ENCODE measurements around the gene VDR.
"Not testable (repeated sequence)": the region's sequence is repeated elsewhere in the genome, so short reads cannot be mapped to it uniquely, and the experiment has no call there.

Gene VDR

DNA sequence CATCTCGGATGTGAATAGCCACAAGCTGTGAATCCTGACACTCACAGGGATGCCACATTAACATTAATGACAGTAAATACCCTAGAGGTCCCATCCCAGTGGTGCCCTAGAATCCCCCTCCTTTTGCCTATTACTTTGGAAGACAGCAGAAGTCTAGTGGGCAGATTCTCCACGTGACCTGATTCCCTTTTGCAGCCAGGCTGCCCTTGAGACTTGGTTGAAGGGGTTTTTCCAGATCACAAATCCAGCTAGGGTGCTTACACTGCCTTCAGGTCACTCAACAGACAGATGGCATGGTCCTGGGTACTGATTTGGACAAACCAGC is 93.8 kb downstream of the VDR start:
- no peak for DNase-seq

DNA sequence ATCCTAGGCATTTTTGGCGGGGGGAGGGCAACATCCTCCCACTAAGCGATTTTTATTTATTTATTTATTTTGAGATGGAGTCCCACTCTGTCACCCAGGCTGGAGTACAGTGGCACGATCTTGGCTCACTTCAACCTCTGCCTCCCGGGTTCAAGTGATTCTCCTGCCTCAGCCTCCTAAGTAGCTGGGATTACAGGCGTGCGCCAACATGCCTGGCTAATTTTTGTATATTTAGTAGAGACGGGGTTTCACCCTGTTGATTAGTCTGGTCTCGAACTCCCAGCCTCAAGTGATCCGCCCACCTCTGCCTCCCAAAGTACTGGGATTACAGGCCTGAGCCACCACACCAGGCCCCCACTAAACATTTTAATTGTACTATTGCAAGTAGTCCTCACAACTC is 95.3 kb downstream of the VDR start:
- DNase-seq = not testable (repeated sequence)

GRCh38 chr12:47808574-47809365 is 96.0 kb downstream of the VDR start:
- peak in 1 of 2 experiments; percentile 45 for DNase-seq

GRCh38 chr12:47808050-47808449 is 96.7 kb downstream of the VDR start:
- DNase-seq = peak; percentile 69 to 75

DNA sequence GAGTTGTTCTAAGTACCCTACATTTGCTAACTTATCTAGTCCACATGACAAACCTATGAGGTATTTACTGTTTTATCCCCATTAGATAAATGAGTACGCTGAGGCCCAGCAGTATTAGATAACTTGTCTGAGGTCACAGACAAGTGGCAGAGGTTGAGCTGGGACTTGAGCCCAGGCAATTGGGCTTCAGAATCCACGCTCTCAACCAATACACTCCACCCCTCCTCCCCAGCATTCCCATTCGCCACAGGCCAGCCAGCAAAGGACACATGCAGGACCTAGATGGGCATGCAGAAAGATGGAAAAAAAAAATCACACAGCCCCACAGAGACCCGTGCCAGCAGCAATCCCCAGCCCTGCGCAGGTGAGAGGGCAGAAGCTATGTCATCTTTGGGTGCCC is 97.5 kb downstream of the VDR start:
- DNase-seq = no peak

- DNase-seq = no peak
These were observed 99.4 kb downstream of the VDR start for GRCh38 chr12:47805417-47805816.

DNA sequence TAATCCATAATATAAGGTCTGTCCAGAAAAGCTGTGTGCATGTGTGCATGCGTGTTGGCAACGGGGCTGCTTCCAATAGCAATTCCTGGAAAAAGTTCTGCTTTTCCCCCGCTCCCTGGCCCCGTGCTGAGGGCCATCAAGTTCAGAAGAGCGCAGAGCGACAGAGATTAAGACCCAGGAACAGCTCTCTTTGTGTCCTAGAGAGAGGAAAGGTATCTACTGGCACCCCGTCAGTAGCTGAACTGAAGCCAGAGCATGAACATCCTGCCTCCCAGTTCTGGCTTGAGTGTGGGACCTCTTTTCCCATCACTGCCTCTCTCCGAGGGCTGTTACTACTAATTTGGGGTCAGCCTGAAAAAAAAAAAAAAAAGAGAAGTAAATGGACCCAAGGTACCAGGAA is 100.6 kb downstream of the VDR start:
- no peak for DNase-seq

- DNase-seq = no peak
These were observed 101.5 kb downstream of the VDR start for GRCh38 chr12:47803191-47803875.

- DNase-seq = no peak
These were observed 102.5 kb downstream of the VDR start for GRCh38 chr12:47802312-47802711.

DNA sequence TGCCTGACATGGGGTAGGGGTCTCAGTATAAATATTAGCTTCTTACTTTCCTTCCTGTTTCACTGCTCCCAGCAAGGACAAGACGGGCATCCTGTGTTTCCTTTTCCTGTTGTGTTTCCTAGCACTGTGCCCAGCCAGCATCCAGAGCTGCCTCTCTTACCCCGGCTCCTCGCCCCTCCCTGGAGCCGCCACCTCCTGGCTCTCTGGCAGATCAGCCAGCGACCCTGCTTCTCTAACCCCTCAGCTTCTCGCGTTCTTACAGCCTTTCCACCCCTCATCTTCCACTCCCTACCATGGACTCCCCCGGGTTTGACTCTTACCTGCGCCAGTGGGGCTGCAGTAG is 102.9 kb downstream of the VDR start:
- DNase-seq = no peak

DNA sequence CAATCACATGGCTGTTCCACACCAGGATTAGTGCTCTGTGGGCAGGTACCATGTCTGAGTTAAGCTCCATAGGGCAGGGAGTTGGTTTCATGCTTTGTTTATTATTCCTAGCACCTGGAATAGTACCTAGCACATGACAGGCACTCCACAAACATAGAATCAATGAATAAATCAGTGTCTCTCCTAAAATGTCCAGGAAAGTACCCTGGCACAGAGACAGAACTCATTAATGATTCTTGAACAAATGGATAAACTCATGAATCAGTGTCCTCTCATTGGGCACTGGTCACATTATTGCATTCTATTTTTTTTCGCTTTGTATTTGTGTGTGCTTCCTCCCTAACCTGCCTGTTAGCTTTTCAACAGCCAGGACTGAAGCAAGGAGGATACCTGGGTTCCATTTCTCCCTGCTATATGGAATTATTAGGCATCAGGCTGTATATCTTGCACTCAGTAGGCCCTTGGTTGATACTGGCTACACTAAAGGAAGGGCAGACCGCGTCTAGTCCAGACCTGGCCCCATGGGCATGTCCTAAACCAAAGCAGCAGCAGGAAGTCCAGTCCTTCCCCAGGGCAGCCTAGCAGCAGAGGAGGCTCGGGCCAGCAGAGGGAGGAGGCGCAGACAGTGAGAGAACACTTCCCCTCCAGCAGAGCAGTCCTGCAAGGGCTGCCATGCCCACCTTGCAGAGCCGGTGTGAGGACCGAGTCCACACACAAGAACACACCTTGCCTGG is 103.5 kb downstream of the VDR start:
- no peak for DNase-seq

- DNase-seq = no peak
These were observed 104.2 kb downstream of the VDR start for GRCh38 chr12:47800582-47800981.

GRCh38 chr12:47799357-47799955 is 105.3 kb downstream of the VDR start:
- DNase-seq = no peak

- no peak for DNase-seq
These were observed 106.3 kb downstream of the VDR start for GRCh38 chr12:47798382-47798948.

DNA sequence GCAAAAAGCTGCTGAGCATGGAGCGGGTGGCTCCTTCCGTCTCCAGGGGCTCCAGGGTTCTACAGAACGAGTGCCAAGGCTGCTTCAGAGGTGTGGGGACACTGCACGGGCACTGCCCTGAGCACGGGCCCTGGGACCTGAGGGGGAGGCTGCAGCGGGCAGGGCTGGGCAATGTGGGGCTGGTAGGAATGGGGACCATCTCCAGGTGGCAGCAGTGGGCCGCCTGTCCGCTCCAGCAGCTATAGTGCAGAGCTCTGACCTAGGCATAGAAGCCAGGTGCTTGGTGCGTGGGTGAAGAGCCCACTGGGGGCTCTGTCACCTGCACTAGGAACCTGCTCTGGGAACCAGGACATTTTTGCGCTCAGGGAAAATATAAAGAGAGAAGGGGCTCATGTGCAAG is 107.4 kb downstream of the VDR start:
- no peak for DNase-seq

GRCh38 chr12:47795814-47796411 is 108.9 kb downstream of the VDR start:
- no peak for DNase-seq

GRCh38 chr12:47795121-47795813 is 109.5 kb downstream of the VDR start:
- no peak for DNase-seq

DNA sequence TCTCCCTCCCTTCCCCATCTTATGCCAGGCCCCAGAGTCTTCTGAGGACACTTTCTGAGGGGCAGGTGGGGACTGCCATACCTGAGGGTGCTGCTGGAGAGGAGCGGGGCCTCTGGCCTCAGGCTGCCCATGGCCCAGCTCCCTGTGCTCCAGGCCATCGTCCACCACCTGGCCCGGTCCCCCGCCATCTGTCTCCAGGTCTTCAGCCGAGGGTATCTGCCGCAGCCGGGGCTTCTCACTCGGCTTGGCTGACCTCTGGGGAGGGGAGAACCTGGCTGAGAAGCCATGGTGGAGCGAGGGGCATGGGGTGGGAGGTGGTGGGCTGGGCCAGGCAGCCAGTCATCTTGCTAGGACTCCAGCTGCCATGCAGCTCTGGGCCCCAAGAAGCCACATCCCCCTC is 110.1 kb downstream of the VDR start:
- DNase-seq = no peak

DNA sequence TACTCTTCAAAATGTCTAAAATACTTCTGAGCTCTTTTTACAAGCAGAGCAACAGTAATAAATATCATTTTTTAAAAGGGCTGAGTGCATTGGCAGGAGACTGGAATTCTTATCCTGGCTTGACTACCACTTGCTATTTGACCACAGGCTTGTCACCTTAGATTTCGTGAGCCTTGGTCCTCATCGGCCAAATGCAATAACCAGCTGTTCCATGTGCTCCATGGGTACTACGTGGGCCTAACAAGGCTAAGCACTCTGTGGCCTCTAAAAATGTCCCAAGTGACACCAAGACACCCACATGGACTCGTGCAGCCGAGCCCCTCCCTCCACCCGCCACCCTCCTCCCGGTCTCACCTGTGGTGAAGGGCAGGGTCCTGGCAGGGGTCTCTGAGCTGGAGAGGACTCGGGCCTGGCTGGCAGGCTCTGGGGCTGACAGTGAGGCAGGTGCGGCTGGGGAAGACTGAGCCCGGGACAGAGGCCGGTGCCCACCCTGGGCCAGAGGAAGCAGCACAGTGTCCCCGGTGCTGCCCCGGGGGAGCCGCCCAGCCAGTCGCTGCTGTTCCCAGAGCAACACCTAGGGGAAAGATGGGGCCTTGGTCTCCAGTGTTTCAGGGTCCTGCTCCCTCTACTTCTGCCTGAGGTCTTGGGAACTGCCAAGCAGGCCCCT is 111.6 kb downstream of the VDR start:
- no peak for DNase-seq

GRCh38 chr12:47791874-47792273 is 112.9 kb downstream of the VDR start:
- DNase-seq = no peak
